DMS 273 (cell line): Measurements from ENCODE around the gene SCFD2.
A peak's percentile ranks its signal among the peaks of the same experiment; 100 is the strongest.
"Not testable (repeated sequence)": the region's sequence is repeated elsewhere in the genome, so short reads cannot be mapped to it uniquely, and the experiment has no call there.

Source experiments
- DNase-seq: peaks from one replicate; lab custom pipeline; 2025; ENCODE audit not compliant: unreplicated experiment; lab: John Stamatoyannopoulos, UW

SCFD2 gene

DNA sequence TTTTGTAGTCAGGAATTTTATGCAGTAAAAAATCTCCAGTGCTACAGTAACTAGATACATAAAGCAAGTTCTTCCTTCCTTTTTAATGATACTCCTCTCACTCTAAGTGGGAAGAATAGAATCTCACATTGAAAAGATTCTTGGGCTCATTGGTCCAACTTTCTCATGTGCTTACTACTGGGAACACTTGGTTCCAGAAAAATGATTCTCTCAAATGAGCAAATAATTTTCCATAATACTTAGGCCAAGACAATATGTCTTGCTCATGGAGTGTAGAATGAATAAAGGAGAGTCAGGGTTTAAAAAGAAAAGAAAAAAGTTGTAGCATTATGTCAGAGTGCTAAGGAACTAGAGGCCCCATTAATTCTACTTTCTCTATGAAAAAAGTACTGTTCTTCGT, 306.0 kb downstream of the SCFD2 start:
- no peak for DNase-seq

GRCh38 chr4:53059256-53059655, 306.6 kb downstream of the SCFD2 start:
- no peak for DNase-seq

GRCh38 chr4:53057679-53058078, 308.2 kb downstream of the SCFD2 start:
- DNase-seq = peak; percentile 68

- DNase-seq = not testable (repeated sequence)
Observed at GRCh38 chr4:53057108-53057507, 308.8 kb downstream of the SCFD2 start.

GRCh38 chr4:53055716-53056403, 310.0 kb downstream of the SCFD2 start:
- peak; percentile 57 for DNase-seq

GRCh38 chr4:53055274-53055673, 310.6 kb downstream of the SCFD2 start:
- DNase-seq = peak; percentile 80

GRCh38 chr4:53050361-53050774, 315.5 kb downstream of the SCFD2 start:
- DNase-seq = no peak

DNA sequence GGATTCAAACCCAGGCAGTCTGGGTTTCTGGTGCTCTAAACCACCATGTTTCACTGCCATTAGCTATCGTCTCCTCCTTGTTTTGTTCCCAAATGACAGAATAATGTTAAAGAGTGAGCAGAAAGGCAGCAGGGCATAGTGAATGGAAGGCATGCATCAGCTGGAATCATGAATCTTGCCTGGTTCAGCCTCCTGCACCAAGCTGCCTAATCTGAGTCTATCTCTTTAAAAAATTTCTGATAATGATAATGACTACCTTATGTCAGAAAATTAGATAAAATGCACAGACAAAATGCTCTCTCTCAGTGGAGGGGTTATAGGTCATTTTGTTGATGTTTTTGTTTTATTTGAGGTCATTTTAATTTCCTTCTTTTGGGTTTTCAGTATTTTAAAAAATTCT, 316.3 kb downstream of the SCFD2 start:
- DNase-seq = no peak

- peak; percentile 26 for DNase-seq
Observed at GRCh38 chr4:53044651-53044960, 321.3 kb downstream of the SCFD2 start.

GRCh38 chr4:53043891-53044650, 321.8 kb downstream of the SCFD2 start:
- peak; percentile 88 for DNase-seq

- DNase-seq = peak; percentile 92
Observed at GRCh38 chr4:53043055-53043454, 322.8 kb downstream of the SCFD2 start.

GRCh38 chr4:53040851-53041250, 325.0 kb downstream of the SCFD2 start:
- DNase-seq = peak; percentile 45

DNA sequence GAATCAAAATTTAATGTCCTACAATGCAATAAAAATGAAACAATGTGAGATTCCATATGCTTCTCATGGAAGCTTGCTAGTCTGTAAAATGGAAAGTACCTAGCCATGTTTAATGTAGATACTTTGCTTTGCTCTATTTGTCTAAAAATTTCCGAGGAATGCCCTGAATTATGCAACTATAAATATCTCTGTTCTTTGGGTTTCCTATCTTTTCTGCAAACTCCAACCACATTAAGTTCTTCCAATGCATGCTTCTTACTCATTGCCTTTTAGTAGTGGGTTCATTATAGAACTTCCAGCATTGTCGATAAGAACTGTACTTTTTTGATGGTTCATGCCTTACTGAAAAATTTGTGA, 325.4 kb downstream of the SCFD2 start:
- peak; percentile 12 for DNase-seq

- DNase-seq = peak; percentile 30
Observed at GRCh38 chr4:53039741-53040458, 326.0 kb downstream of the SCFD2 start.

- no peak for DNase-seq
Observed at GRCh38 chr4:53037892-53038291, 328.0 kb downstream of the SCFD2 start.

GRCh38 chr4:53032908-53033307, 333.0 kb downstream of the SCFD2 start:
- DNase-seq = not testable (repeated sequence)

- DNase-seq = no peak
Observed at GRCh38 chr4:53026233-53026632, 339.6 kb downstream of the SCFD2 start.

- no peak for DNase-seq
Observed at GRCh38 chr4:53023677-53024299, 342.1 kb downstream of the SCFD2 start.

- DNase-seq = no peak
Observed at GRCh38 chr4:53022513-53023100, 343.3 kb downstream of the SCFD2 start.

- DNase-seq = no peak
Observed at GRCh38 chr4:53021754-53022512, 343.9 kb downstream of the SCFD2 start.
